Measurements from ENCODE around the gene IPO5.
"Not testable (repeated sequence)": the region's sequence is repeated elsewhere in the genome, so short reads cannot be mapped to it uniquely, and the experiment has no call there.

Gene IPO5

GRCh38 chr13:97953376-97953970 is at the start of gene IPO5:
Gene IPO5, plus strand, starts transcription at chr13:97953675. Its CDS starts 23,022 bp downstream, at chr13:97976697.
- no peak for DNase-seq

- no peak for DNase-seq
Measured at GRCh38 chr13:97904059-97904458, 49.4 kb upstream of the IPO5 start.

- no peak for DNase-seq
Measured at GRCh38 chr13:97905517-97905916, 48.0 kb upstream of the IPO5 start.

- DNase-seq = no peak
Measured at GRCh38 chr13:97911311-97912138, 42.0 kb upstream of the IPO5 start.

- DNase-seq = no peak
Measured at GRCh38 chr13:97912139-97912535, 41.3 kb upstream of the IPO5 start.

- DNase-seq = no peak
Measured at GRCh38 chr13:97913206-97913605, 40.3 kb upstream of the IPO5 start.

GRCh38 chr13:97914540-97914939 is 38.9 kb upstream of the IPO5 start:
- no peak for DNase-seq

GRCh38 chr13:97921176-97921816 is 32.2 kb upstream of the IPO5 start:
- DNase-seq = no peak

GRCh38 chr13:97928301-97928700 is 25.2 kb upstream of the IPO5 start:
- DNase-seq = no peak

GRCh38 chr13:97932036-97932435 is 21.4 kb upstream of the IPO5 start:
- no peak for DNase-seq

GRCh38 chr13:97932647-97933046 is 20.8 kb upstream of the IPO5 start:
- DNase-seq = no peak

GRCh38 chr13:97933776-97934175 is 19.7 kb upstream of the IPO5 start:
- no peak for DNase-seq

GRCh38 chr13:97934590-97934989 is 18.9 kb upstream of the IPO5 start:
- no peak for DNase-seq

- no peak for DNase-seq
Measured at GRCh38 chr13:97935071-97935470, 18.4 kb upstream of the IPO5 start.

GRCh38 chr13:97936036-97936435 is 17.4 kb upstream of the IPO5 start:
- no peak for DNase-seq

- no peak for DNase-seq
Measured at GRCh38 chr13:97938706-97939475, 14.6 kb upstream of the IPO5 start.

GRCh38 chr13:97944396-97945029 is 9.0 kb upstream of the IPO5 start:
- no peak for DNase-seq

GRCh38 chr13:97945342-97945741 is 8.1 kb upstream of the IPO5 start:
- no peak for DNase-seq

GRCh38 chr13:97945792-97946419 is 7.6 kb upstream of the IPO5 start:
- DNase-seq = no peak

GRCh38 chr13:97946951-97947588 is 6.4 kb upstream of the IPO5 start:
- no peak for DNase-seq

- DNase-seq = no peak
Measured at GRCh38 chr13:97948041-97948440, 5.4 kb upstream of the IPO5 start.

- not testable (repeated sequence) for DNase-seq
Measured at GRCh38 chr13:97949316-97949715, 4.2 kb upstream of the IPO5 start.
